ENCODE data around the gene RASD1. TPM values are rescaled to one million over a fixed set of nuclear protein-coding genes. Genes with fewer than 3 reads are reported as not detected.
A peak's percentile ranks its signal among the peaks of the same experiment; 100 is the strongest.

The RASD1 gene
- total RNA-seq, 1 donor from 2014 or later, result 0.94 TPM

DNA sequence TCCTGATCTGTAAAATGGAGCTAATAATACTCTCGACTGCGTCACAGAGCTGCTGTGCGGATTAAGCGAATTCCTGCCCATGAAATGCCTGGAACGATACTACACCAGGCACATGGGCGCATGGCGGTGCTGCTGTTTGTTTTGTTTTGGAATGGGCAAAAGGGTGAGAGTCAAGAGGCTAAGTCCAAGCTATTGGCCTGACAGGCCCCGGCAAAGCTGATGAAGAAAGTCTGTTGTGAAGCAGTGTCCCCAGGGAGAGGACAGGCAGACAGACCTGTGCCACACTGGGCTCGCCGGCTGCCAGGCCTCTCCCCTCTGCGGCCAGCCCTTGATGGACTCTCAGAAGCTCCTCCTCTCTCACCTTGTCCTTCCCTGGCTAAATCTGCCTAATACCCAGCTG, 31.3 kb upstream of the RASD1 start:
- no peak for DNase-seq (ENCODE audit: low read depth)

DNA sequence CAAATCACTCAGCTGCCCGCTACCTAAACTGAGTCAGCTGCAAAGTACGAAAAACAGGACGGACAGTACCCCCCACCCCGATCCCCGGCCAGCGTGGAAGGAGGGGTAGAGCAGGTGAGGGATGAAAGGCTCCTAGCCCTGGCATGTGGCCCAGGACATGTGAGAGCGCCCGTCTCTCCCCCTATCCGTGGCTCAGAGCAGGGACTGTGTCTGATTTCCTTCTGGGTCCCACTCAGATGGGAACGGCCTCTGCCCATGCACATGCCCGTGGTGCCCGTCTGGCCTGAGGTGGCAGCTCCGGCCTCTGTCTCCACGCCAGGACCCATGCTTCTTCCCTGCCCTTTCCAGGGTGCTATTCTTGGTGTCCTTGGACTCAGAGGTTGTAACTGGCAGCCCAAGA, 30.2 kb upstream of the RASD1 start:
- DNase-seq (ENCODE audit: low read depth), result no peak

DNA sequence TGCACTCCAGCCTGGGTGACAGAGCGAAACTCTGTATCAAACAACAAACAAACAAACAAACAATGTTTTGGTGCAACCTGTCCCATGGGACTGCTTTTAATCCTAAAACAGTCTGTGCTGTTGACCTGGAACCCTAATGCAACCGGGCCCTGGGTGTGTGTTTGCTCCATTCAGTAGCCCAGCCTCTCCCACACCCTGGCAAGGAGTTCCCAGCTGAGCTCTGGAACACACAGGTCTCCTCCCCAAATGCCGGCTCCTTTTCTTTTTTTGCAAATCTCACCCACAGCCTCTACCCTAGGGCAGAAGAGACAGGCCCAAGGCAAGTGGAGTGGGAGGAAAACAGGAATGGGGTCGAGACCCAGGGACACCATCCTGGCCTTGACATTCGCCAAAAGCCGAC, 29.8 kb upstream of the RASD1 start:
- no peak for DNase-seq (ENCODE audit: low read depth)

DNA sequence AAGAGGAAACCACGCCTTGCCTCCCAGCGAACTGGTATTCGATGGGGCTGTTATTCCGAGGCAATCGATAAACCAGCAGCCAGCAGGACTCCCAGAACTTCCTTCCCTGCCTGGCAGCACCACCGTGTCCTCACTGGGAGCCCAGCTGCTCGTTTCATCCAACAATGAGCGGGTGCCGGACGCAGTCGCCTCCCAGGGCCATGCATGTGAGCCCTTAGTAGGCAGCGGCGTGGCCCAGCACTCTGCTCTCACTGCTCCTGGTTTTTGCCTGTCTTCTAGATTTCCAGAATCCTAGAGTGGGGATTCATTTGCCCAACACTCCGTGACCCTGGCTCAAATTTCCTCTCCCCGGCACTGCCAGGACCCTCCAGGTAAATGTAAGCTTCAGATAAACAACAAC, 29.1 kb upstream of the RASD1 start:
- DNase-seq (ENCODE audit: low read depth), result no peak

DNA sequence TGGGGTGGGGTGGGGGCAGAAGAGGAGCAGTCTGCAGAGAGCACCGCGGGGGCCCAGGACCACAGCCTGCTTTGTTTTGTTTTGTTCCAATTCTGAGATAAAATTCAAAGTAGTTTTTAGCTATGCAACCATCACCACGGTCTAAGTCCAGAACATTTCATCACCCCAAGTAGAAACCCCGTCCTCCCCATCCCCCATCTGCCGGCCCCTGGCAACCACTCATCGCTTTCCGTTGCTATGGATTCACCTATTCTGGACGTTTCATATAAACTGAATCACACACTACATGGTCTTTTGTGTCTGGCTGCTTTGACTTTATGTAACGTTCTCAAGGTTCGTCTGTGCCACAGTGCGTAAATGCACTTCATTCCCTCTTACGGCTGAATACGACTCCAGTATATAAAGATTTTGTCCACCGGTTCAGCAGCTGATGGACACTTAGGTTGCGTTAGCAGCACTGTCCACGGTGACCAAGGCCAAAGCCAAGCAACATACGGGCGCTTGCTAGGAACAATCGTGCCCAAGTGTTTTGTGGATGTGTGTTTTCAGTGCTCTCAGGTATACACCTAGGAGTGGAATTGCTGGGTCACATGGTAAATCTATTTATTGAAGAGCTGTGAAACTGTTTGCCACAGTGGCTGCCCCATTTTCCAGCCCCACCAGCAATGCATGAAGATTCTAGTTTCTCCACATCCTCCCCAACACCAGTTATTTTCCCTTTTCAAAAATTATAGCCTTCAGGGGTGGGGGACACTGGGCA, 27.7 kb upstream of the RASD1 start:
- DNase-seq (ENCODE audit: low read depth), result no peak

DNA sequence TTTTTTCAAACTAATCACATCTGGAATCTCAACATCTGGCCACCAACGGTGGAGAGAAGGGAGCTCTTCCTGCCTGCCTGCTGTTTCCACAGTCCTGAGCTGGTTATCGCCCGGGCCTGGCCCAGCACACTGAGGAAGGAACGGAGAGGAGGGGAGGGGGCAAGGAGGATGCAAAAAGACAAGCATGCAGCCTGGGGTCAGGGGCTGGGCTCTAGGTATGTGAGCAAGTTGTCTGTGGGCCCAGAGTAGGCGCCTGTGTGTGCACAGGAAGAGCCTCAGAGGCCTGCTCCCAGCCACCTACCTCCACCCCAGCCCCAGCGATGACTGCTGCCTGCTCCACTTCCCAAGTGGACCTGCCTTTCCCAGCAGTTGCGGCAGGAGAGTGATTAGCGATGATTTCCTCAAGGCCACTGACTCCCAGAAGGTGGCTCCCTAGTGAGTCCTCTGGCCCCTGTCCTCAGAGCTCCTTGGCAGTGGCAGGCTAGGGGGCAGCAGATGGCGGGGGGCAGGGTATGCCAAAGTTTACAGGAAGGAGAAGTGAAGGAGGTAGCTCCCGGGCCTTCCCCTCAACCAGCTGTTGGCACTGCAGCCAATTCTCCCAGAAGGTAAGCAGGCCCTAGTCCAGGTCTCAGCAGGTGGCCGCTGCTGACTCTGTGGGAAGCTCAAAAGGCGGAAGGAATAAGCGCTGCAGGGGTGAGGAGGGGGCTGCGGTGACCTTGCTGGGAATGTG, 27.0 kb upstream of the RASD1 start:
- no peak for DNase-seq (ENCODE audit: low read depth)

DNA sequence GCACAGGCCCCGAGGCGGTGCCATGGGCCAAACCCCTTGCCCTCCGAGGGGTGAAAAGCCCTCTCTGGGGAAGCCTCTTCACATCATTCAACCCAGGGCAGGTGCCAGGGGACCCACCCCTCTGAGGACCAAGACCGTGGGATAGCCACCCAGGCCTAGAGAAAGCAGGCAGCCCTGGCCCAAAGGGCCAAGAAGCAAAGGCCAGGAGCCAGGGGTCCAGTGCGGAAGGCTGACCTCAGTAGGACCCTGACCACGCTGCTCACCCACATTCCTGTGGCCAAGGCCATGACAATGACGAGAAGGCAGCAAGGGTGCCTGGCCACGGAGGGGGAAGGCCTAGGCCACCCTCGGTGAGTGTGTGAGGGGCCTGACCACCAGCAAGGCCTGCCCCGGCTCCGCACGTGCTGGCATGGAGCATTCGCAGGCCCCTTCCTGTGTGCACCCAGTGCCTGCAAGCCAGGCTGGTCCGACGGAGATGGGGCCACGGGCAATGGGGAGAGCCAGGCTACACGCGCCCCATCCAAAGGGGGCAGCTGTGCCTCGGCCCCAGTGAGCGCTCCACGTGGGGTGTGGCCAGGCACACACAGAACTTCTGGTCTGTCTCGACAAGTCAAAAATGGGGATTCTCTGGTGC, 24.5 kb upstream of the RASD1 start:
- no peak for DNase-seq (ENCODE audit: low read depth)

DNA sequence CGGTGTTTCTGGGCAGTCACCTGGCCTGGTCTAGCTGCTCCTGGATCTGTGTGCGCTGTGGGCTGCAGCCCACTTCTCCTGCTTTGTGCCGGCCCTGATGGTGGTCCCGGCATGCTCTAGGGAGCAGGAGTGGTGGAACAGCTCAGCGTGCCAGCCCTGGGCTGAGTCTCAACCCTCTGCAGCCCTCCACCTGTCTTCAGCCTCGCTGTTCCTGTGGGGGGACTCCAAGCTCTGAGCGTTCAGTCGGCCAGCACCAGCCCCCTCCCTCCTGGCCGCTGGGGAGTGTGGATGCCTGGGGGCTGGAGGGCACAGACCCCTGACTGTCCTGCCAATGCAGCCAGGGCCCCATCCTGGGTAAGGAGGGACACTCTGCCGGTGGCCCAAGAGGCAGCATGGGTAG, 23.7 kb upstream of the RASD1 start:
- no peak for DNase-seq (ENCODE audit: low read depth)

DNA sequence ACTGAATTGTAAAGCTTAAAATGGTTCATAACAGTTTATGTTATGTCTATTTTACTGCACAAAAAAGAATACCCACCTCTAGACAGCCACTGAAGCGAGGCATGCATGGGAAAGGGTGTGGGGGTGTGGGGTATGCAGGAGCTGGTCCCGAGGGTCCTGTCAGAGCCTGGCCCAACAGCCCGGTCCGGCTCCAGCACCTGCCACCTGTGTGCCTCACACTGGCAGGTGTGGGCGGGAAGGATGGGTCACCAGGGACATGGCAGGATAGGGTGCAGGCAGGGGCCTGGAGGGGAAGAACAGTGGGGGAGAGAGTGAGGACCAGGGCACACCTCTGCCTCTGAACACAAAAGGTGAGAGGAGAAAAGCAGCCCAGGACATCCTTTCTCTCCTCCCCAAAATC, 22.8 kb upstream of the RASD1 start:
- no peak for DNase-seq (ENCODE audit: low read depth)

DNA sequence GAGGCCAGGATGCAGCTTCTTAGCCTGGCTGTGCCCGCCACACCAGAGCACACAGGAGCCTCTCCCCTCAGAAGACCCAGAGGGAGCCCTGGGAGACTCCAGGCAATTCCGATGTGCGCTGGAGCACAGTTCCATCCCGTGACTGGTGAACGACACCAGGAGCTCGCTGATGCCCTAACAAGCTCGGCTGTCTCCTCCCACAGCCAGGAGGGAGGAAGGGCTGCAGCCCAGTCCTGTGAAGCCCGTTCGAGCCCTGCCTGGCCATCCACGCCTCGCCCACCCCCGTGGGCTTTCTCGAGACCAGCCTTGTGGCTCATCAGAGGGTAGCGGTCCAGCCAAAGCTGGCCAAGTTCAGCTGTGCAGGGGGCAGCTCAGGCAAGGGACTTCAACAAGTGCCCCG, 21.8 kb upstream of the RASD1 start:
- no peak for DNase-seq (ENCODE audit: low read depth)

DNA sequence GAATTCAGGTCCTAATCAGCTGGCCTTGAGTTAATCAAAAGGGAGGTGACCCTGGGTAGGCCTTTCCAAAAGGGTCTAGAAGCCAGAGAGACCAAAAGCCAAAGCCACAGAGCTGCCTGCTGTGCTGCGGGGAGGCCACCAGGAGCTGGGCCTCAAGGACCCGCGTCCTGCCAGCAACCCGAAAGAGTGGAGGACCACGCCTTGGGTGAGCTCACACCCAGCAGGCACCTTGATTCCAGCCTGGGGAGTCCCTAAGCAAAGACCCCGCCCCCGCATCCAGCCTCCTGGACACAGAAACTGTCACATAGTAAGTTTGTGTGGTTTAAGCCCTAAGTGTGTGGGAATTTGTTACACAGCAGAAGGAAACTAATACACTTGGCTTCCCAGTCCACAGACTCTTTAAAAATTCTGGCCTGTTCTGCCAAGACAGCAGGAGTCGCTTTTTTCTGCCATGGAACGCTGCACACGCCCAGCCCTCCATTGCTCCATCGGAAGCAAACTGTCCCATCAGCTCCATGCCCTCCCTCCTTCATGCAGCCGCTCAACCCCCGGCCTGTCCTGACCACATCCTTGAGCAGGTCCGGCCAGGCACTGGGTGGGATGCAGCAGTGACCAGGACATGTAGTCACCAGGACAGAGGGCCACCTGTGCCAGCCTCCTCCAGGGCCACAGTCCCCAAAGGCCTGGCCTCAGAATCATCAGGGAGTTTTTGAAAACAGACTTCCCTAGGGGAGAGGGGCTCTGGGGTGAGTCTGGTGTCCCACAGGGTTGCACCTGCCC, 20.9 kb upstream of the RASD1 start:
- DNase-seq (ENCODE audit: low read depth), result no peak

DNA sequence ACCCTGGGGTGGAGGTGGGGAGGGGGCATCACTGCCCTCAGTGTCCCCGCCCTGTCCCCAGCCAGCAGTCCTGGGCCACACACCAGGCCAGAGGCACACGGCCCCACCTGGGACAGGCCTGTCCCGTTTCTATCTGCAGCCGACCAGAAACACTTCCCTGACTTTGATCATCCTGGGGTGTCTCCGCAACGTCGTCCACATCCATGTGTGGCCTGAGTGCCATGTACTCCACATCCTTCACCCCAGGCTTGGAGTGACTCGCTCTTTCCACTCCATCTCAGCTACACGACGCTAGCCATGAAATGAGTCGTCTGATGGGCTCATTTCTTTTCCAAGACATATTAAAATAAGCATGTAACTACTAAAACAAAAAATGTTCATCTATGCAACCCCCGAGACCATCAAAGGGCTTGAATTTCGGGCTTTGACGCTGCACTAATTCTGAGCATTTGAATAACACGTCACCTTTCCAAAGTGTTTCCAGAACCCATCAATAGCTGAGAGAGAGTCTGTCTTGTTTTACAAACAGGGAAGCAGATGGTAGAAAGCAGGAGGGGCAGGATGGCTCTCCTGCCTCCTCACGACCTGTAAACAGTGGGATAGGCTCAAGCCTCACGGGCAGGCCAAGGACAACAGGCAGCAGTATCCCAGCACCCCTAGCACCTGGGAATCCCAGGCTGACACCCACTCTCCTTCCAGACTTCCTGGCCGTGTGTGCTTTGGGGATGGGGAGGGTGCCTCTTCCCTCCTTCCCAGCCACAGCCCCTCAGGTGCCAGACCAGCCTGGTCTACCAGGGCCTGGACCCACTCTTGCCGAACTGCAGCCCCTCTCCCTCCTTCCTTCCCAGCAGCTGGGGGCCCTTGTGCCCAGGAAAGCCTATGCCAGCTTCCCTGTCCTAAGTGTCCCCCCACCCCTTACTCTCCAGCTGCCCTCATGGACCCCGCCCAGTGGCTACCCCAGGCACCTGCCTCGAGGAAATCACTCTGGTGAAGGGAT, 20.0 kb upstream of the RASD1 start:
- peak; percentile 51 for DNase-seq (ENCODE audit: low read depth)

DNA sequence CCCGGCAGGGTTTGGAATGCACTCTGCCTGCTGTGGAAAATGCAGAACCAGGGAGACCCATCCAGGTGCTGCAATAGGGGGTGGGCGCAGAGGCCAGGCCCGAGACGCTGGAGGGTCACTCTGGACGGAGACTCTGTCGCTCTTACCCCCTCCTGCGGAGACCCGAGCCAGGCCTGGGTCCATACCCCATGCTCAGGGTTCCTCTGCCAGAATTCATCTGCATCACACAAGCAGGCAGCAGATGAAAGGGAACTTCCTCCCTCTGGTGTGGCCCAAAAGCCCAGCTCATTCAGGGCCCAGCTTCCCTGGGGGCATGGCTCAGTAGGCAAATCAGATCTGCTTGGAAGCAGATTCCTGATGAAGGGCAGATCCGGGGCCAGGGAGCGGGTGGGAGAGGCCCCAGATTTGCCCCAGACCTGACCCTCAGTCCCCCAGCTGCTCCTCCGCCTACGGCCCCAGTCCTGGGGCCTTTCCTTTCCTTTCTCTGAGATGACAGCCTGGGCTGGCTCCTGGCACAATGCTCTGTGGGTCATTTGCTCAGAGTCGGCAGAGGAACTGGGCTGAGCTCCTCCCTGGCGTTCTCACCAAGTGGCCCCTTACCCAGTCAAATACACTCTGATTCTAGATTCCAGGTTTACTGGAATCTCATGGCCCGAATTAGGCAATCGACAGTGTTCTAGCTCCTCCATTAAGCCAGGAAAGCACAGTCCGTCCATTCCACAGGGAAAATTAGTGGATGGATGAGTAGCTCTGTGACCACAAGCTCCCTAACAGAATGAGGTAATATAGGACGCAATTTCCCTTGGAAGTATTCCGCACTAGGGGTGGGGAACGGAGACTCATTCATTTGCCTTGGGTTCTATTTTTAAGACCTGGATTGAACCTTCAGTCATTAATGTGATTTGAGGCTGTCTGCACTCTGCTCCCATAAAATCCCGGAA, 19.1 kb upstream of the RASD1 start:
- DNase-seq (ENCODE audit: low read depth), result no peak

DNA sequence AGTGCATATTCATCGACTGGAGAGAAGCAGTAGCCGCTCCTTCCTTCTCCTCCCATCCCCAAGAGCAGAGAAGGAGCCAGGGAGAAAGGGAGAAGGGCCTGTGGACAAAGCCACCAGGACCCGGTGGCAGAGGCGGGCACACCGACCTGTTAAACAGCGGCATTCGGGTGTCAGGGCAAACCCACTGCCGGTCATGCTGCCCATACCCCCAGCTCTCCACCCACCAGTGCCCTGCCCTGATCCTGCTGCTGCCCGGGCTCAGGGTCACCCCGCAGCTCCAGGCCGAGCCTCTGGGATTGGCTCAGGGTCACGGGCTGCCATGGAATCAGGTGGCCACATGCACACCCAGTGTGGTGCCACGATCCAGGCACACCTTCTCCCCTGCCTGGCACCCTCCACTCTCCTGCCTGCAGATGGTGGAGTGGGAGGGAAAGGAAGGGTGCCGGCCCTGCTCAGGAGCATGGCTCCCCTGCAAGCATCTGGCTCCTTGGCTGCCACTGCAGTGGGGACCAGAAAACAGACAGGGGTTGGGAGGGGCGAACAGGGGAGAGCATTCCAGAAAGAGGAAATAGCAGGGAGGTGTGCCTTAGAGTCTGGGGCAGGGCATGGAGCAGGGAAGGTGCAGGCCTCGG, 18.3 kb upstream of the RASD1 start:
- DNase-seq (ENCODE audit: low read depth), result no peak

DNA sequence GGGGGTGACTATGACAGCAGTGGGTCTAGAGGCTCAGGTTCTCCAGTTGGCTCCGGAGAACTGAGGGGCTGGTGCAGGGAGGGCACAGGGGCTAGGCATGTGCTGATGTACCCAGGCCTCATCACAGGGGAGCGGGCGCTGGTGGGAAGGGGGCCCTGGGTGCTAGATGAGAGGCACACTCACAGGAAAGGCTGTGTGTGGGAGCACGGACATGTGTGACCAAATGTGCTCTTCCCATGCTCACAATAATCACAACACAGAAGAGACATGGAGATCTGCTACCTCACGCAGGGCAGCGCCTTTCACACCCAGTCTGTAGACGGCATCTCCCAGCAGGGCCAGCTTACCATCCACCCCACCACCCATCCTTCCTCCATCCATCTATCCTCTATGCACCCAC, 17.4 kb upstream of the RASD1 start:
- no peak for DNase-seq (ENCODE audit: low read depth)

DNA sequence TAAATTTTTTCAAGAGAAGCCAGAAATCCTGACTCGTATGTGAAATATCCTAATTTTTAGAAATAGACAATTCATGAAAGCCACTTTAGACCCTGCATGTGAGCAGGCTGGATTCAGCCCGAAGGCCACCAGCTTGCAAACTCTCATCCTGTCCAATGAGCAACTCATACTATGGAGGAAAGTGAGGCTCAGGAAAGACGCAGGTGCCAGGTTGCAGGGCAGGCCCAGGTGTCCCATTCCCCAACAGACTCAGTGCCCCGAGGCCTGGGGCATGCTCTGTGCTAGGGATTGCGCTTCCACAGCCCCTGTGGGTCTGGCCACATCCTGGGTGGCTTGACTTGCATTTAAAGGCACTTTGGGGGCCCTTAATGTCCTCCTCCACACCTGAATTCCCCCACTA, 16.7 kb upstream of the RASD1 start:
- DNase-seq (ENCODE audit: low read depth), result no peak

DNA sequence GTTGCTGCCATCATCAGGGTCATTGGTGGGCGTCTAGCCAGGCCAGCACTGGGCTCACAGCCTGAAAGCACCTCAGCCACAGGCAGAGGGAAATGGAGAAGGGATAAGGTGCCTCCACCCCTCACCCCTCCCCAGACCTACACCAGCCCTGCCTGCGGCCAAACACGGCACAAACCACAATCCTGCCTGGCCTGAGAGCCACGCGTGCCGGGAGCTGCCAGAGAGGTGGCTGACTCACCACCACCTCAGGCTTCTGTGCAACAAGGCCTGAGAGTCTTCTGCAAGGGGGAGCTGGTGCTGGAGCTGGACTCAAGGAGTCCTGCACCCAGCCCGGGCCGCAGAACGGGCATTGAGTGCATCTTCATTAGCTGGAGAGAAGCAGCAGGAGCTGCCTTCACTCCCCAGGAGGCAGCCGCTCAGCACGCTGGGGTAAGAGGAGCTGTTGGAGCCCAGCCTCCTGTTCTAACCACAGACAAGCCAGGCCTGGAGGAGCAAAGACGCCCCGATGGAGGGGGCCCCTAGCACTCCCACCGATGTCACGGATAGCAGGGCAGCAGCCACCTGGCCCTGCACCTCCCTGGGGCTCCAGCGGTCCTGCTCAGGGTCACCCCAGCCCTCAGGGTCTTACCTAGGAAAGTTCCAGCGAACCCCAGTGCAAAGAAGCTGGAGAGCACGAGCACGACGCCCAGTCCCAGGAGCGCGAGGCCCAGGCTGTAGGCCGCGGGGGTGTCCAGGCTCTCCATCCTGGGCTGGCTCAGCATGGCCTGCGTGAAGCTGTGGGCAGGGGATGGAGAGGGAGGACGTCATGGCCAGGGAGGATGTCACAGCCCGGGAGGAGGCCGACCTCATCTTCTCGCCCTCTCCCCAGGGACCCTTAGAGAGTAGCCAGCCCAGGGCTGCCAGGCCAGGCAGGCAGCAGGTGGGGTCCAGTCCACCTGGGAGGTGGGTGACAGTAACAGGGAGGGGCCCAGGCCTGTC, 16.0 kb upstream of the RASD1 start:
- peak; percentile 92 for DNase-seq (ENCODE audit: low read depth)

DNA sequence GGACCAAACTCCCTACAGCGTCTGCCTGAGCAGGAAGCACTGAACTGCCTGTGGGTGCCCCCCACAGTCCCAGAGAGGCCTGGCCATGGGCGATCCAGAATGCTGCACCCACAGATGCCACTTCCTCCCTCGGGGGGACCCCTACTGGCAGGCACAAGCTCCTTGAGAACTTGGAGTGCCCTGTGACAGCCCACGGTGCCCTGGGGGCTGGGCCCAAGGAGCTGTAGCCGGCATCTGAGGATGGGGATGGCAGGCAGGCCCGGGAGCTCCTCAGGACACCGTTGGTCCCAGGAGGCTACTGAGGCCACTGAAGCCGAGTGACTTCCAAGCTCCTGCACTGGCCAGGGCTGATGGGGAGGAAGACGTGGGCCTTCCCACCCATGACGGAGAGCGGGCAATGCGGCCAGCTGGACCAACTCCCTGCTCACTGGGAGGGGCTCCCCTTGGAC, 15.1 kb upstream of the RASD1 start:
- DNase-seq (ENCODE audit: low read depth), result no peak
